PC-3 (cell line): ENCODE measurements around the gene MME.

Source experiments
- EZH2 ChIP-seq: fragments of 300-600 bp; sonication (generic); IDR thresholded peaks from one replicate; pipeline ENCODE4 v1.6.1; 2017; ENCODE audit warnings: antibody characterized with exemption, mild to moderate bottlenecking, low read length; ENCODE audit not compliant: unreplicated experiment
- EZH2phosphoT487 ChIP-seq: fragments of 300-600 bp; sonication (generic); IDR thresholded peaks from 2 replicates; pipeline ENCODE4 v1.6.1; 2018; ENCODE audit warnings: mild to moderate bottlenecking, antibody characterized with exemption, low read length, borderline replicate concordance
- TF ChIP-seq, protein P1 (sequence below): fragments of 300-600 bp; sonication (generic); conservative IDR thresholded peaks from 2 replicates; pipeline ENCODE4 v1.5.1; 2017; ENCODE audit warnings: antibody characterized with exemption, low read depth, mild to moderate bottlenecking, low read length

DNA sequence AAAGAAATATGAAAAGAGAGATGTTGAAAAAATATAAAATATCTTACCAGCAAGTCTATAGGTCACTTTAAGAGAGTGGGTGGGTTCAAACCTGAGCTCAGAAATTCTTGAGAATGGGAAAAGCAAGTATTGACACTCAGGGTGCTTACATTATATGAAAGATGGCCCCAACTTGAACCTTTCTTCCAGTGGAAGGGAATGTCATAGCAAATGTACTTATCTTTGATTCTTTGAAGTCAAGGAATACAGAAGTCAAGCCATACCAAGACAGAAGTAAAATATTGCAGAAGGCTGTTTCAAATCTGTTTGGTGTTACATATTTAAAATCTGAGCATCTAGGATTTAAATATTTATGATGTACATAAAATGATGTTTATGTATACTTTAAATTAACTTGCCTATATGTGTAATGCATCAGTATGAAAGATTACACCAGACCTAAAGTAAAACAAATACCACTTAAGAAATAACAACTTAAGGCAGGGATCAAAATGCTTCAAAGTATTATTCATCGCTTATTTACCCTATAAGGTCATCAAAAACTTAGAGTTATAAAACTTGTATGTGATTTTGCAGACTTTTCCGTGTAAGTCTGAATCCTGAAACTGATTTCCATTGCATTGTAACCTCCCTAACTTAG is 8.7 kb downstream of the MME start:
- TF ChIP-seq, protein P1, sequence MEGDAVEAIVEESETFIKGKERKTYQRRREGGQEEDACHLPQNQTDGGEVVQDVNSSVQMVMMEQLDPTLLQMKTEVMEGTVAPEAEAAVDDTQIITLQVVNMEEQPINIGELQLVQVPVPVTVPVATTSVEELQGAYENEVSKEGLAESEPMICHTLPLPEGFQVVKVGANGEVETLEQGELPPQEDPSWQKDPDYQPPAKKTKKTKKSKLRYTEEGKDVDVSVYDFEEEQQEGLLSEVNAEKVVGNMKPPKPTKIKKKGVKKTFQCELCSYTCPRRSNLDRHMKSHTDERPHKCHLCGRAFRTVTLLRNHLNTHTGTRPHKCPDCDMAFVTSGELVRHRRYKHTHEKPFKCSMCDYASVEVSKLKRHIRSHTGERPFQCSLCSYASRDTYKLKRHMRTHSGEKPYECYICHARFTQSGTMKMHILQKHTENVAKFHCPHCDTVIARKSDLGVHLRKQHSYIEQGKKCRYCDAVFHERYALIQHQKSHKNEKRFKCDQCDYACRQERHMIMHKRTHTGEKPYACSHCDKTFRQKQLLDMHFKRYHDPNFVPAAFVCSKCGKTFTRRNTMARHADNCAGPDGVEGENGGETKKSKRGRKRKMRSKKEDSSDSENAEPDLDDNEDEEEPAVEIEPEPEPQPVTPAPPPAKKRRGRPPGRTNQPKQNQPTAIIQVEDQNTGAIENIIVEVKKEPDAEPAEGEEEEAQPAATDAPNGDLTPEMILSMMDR = no peak
- TF ChIP-seq EZH2phosphoT487 (no peak), EZH2 (no peak)
